H1 (cell line): ENCODE measurements around the gene TNFRSF8. TPM values are rescaled to one million over a fixed set of nuclear protein-coding genes. Genes with fewer than 3 reads are reported as not detected.

Experiments used
- CTCF ChIA-PET: fragments of 300-600 bp; sonication (Branson Sonifier 250); formaldehyde crosslinking; loops from one replicate; lab custom pipeline; 2021; ENCODE audit not compliant: partially characterized antibody; lab: Charles Lee
- POLR2A ChIA-PET: fragments of 300-600 bp; sonication (Branson Sonifier 250); formaldehyde crosslinking; loops from one replicate; lab custom pipeline; 2021; ENCODE audit warnings: inconsistent platforms; ENCODE audit not compliant: partially characterized antibody; lab: Charles Lee
- DNase-seq, 2 experiments: peaks; one replicate each; pipeline versions ENCODE4 v3.0.0 to v3.0.0-alpha.2; 2010 to 2022; ENCODE audit warnings: low spot score in 2 of 2, low read depth in 1 of 2, mixed read lengths in 1 of 2
- FAIRE-seq: peaks from 2 replicates; lab custom pipeline; 2011; peaks lifted over from hg19 to GRCh38; lab: Jason Lieb, UNC
- H2AFZ ChIP-seq: 2 replicates; pipeline ENCODE4 v1.8.1; 2012; ENCODE audit warnings: low read length, inconsistent platforms
- H2AK5ac ChIP-seq: 2 replicates; pipeline ENCODE4 v1.6.1; 2013; ENCODE audit warnings: low read depth, low read length
- H2BK120ac ChIP-seq: replicated peaks from 2 replicates; pipeline ENCODE3; 2013; ENCODE audit warnings: low read depth, low read length, inconsistent platforms
- H2BK12ac ChIP-seq: 2 replicates; pipeline ENCODE4 v1.6.1; 2013; ENCODE audit warnings: low read depth, low read length
- H2BK15ac ChIP-seq: 2 replicates; pipeline ENCODE4 v1.6.1; 2013; ENCODE audit warnings: low read length
- H2BK20ac ChIP-seq: 2 replicates; pipeline ENCODE4 v1.6.1; 2013; ENCODE audit warnings: low read length
- H2BK5ac ChIP-seq: 2 replicates; pipeline ENCODE4 v1.6.1; 2013; ENCODE audit warnings: low read depth, low read length
- H3K14ac ChIP-seq: 2 replicates; pipeline ENCODE4 v1.6.1; 2013; ENCODE audit warnings: inconsistent platforms; ENCODE audit not compliant: insufficient read length
- H3K18ac ChIP-seq: 2 replicates; pipeline ENCODE4 v1.6.1; 2013; ENCODE audit warnings: low read length; ENCODE audit errors: extremely low read depth
- H3K23ac ChIP-seq: 2 replicates; pipeline ENCODE4 v1.6.1; 2013; ENCODE audit warnings: inconsistent platforms; ENCODE audit not compliant: insufficient read length
- H3K23me2 ChIP-seq: 2 replicates; pipeline ENCODE4 v1.6.1; 2013; ENCODE audit warnings: low read depth, low read length
- H3K27ac ChIP-seq: 2 replicates; pipeline ENCODE4 v1.6.1; 2011; ENCODE audit warnings: low read depth, low read length, inconsistent platforms
- H3K27me3 ChIP-seq, 4 experiments: replicated peaks in 1 of 4; 1 replicate in 1 of 4; 2 replicates in 3 of 4; pipeline versions ENCODE4 v1.6.1 to v1.8.1; 2011 to 2013; ENCODE audit warnings: low read length in 3 of 4, mild to moderate bottlenecking in 3 of 4, inconsistent platforms in 2 of 4, mixed read lengths in 2 of 4, moderate library complexity in 1 of 4; ENCODE audit not compliant: control insufficient read depth in 3 of 4, insufficient read depth in 3 of 4; ENCODE audit errors: extremely low read depth in 1 of 4
- H3K36me3 ChIP-seq, 4 experiments: 2 replicates each; pipeline versions ENCODE4 v1.6.1 to v1.8.1; 2011 to 2013; ENCODE audit warnings: mild to moderate bottlenecking in 4 of 4, low read length in 3 of 4, moderate library complexity in 2 of 4, control low read depth in 1 of 4, inconsistent platforms in 1 of 4; ENCODE audit not compliant: insufficient read depth in 4 of 4, control insufficient read depth in 2 of 4
- H3K4ac ChIP-seq: replicated peaks from 2 replicates; pipeline ENCODE3; 2013; ENCODE audit warnings: low read length, low read depth, mixed read lengths, inconsistent platforms; ENCODE audit not compliant: insufficient read length
- H3K4me1 ChIP-seq, 4 experiments: replicated peaks in 1 of 4; 1 replicate in 1 of 4; 2 replicates in 3 of 4; pipeline versions ENCODE4 v1.6.1 to v1.8.1; 2011 to 2013; ENCODE audit warnings: low read length in 3 of 4, inconsistent platforms in 2 of 4, mixed read lengths in 1 of 4; ENCODE audit not compliant: insufficient read depth in 4 of 4, control insufficient read depth in 3 of 4
- H3K4me2 ChIP-seq, 2 experiments: 2 replicates each; pipeline versions ENCODE4 v1.6.1 to v1.8.1; 2011 to 2013; ENCODE audit warnings: low read depth in 2 of 2, low read length in 2 of 2, control low read depth in 1 of 2, inconsistent platforms in 1 of 2, mild to moderate bottlenecking in 1 of 2; ENCODE audit not compliant: insufficient read depth in 1 of 2
- H3K4me3 ChIP-seq, 4 experiments: fragments of 200-600, 300-600 bp in 1 of 4; sonication (generic), shearing (Covaris generic), sonication (Bioruptor Twin) in 1 of 4; 2 replicates each; pipeline versions ENCODE4 v1.5.1 to v1.8.1; 2011 to 2016; ENCODE audit warnings: low read length in 4 of 4, low read depth in 3 of 4, control low read depth in 2 of 4, inconsistent platforms in 2 of 4, mild to moderate bottlenecking in 2 of 4, mixed read lengths in 1 of 4, moderate library complexity in 1 of 4; ENCODE audit not compliant: insufficient read depth in 2 of 4; ENCODE audit errors: extremely low read depth in 1 of 4
- H3K56ac ChIP-seq: replicated peaks from 2 replicates; pipeline ENCODE3; 2013; ENCODE audit warnings: low read depth, mild to moderate bottlenecking, mixed read lengths, low read length, inconsistent platforms; ENCODE audit not compliant: insufficient read length
- H3K79me1 ChIP-seq: 2 replicates; pipeline ENCODE4 v1.6.1; 2013; ENCODE audit warnings: low read depth, low read length, control low read depth
- H3K79me2 ChIP-seq, 2 experiments: 2 replicates each; pipeline versions ENCODE4 v1.6.1 to v1.8.1; 2012 to 2013; ENCODE audit warnings: low read length in 2 of 2, mild to moderate bottlenecking in 2 of 2, inconsistent platforms in 1 of 2; ENCODE audit not compliant: insufficient read depth in 2 of 2, control insufficient read depth in 1 of 2
- H3K9ac ChIP-seq, 4 experiments: replicated peaks in 1 of 4; 1 replicate in 1 of 4; 2 replicates in 3 of 4; pipeline versions ENCODE4 v1.6.1 to v1.8.1; 2011 to 2013; ENCODE audit warnings: low read depth in 3 of 4, low read length in 3 of 4, control low read depth in 2 of 4, mild to moderate bottlenecking in 2 of 4, moderate library complexity in 2 of 4, inconsistent platforms in 1 of 4; ENCODE audit errors: extremely low read depth in 1 of 4
- H3K9me3 ChIP-seq, 2 experiments: 2 replicates each; pipeline versions ENCODE4 v1.6.1 to v1.8.1; 2012 to 2013; ENCODE audit warnings: mild to moderate bottlenecking in 2 of 2, moderate library complexity in 2 of 2, control low read depth in 1 of 2, inconsistent platforms in 1 of 2, low read depth in 1 of 2, low read length in 1 of 2, mixed read lengths in 1 of 2; ENCODE audit not compliant: insufficient read depth in 2 of 2
- H4K20me1 ChIP-seq, 2 experiments: replicated peaks in 1 of 2; 2 replicates each; pipeline versions ENCODE3 to v1.8.1; 2011 to 2013; ENCODE audit warnings: inconsistent platforms in 2 of 2, low read length in 2 of 2, mild to moderate bottlenecking in 1 of 2; ENCODE audit not compliant: insufficient read depth in 2 of 2, control insufficient read depth in 1 of 2
- H4K5ac ChIP-seq: 2 replicates; pipeline ENCODE4 v1.6.1; 2013; ENCODE audit warnings: low read length, low read depth, mixed read lengths, inconsistent platforms; ENCODE audit not compliant: insufficient read length
- H4K8ac ChIP-seq: 2 replicates; pipeline ENCODE4 v1.8.0; 2013; ENCODE audit warnings: mild to moderate bottlenecking, moderate library complexity, low read length, inconsistent platforms; ENCODE audit not compliant: insufficient read depth; ENCODE audit errors: extremely low read depth
- H4K91ac ChIP-seq: replicated peaks from 2 replicates; pipeline ENCODE3; 2013; ENCODE audit warnings: low read length, mixed read lengths, inconsistent platforms; ENCODE audit not compliant: insufficient read length
- KDM1A ChIP-seq: fragments of 200-600, 300-600 bp; sonication (generic); IDR thresholded peaks from 2 replicates; pipeline ENCODE4 v1.7.1; 2016; ENCODE audit warnings: mild to moderate bottlenecking, low read length, borderline replicate concordance
- KDM4A ChIP-seq: IDR thresholded peaks from one replicate; pipeline ENCODE4 v1.7.1; 2012; ENCODE audit warnings: low read depth, mild to moderate bottlenecking, moderate library complexity, low read length, inconsistent platforms; ENCODE audit not compliant: severe bottlenecking
- SIN3A ChIP-seq, 2 experiments: IDR thresholded peaks in 1 of 2; conservative IDR thresholded peaks in 1 of 2; 2 replicates each; pipeline ENCODE4 v1.6.1; 2011 to 2012; ENCODE audit warnings: low read length in 2 of 2, improper control_type of control experiment in 1 of 2, low read depth in 1 of 2, mild to moderate bottlenecking in 1 of 2
- WGBS, 2 experiments: shearing (Covaris generic) in 1 of 2; methylation state at CpG; one replicate each; pipeline versions ENCODE4 v1.1.6 to v1.1.7; 2013 to 2015; ENCODE audit warnings: low lambda C conversion rate in 2 of 2, mixed read lengths in 2 of 2, inconsistent platforms in 1 of 2, low coverage in 1 of 2, missing lambda C conversion rate in 1 of 2; ENCODE audit not compliant: insufficient replicate concordance in 2 of 2, insufficient coverage in 1 of 2, insufficient read length in 1 of 2; ENCODE audit errors: extremely low coverage in 1 of 2, missing lambda C conversion rate in 1 of 2; 5-methylcytosine and 5-hydroxymethylcytosine counted together
- polyA plus RNA-seq, 7 experiments: library from polyadenylated mRNA; depleted of rRNA in 3 of 7; stranded (reverse) in 5 of 7; unstranded in 2 of 7; fragments of >200 nt in 5 of 7; fragments of 200-250 nt in 2 of 7; gene quantifications; 1 replicate in 5 of 7; 2 replicates in 1 of 7; 4 replicates in 1 of 7; pipeline versions ENCODE4 v1.2.1 to v1.2.3, GENCODE V29; 2011 to 2013; ENCODE audit warnings: missing spikeins in 2 of 7, mixed read lengths in 2 of 7
- total RNA-seq: library from RNA; stranded (reverse); fragmentation: NEBNext Ultra II Directional; extraction: Animal tissue kit (Norgen Biotek cat#: 25700); gene quantifications from 2 replicates; pipeline ENCODE4 v1.2.1, GENCODE V29; 2021
- TF ChIP-seq, protein P1 (sequence below): IDR thresholded peaks from 2 replicates; pipeline ENCODE4 v1.6.1; 2011; ENCODE audit warnings: low read depth, mild to moderate bottlenecking, low read length; ENCODE audit not compliant: insufficient read depth
- TF ChIP-seq, protein P2 (sequence below), 3 experiments: IDR thresholded peaks; 1 replicate in 2 of 3; 2 replicates in 1 of 3; pipeline versions ENCODE4 v1.5.1 to v1.6.1; 2011; ENCODE audit warnings: low read length in 3 of 3, mild to moderate bottlenecking in 3 of 3, inconsistent platforms in 2 of 3, low read depth in 1 of 3, moderate library complexity in 1 of 3; ENCODE audit not compliant: insufficient read depth in 1 of 3; ENCODE audit errors: control extremely low read depth in 1 of 3

Gene TNFRSF8
- total and polyA plus RNA-seq, 2 of the 8 experiments (the other 6 are each of a cell fraction or from before 2014, with no cell fraction given), result 23.2 to 32.7 TPM

- Histone ChIP-seq H3K27ac (peak overlapping the region; percentile 77; the same call in 1 of the 2 replicates), H3K4me1 (peaks cover 0 to 7% (median 0%) of the 10 kb centered on the region in 4 experiments; a peak in 4 of 7 replicates), H3K27me3 (no peaks in the 10 kb centered on the region), H2AFZ (0 out of 2 replicates have a peak overlapping the region, but pooled peaks have one; percentile 15), H2BK20ac (no peak overlapping the region), H3K23me2 (peaks cover 5% of the 10 kb centered on the region), H3K4me3 (peak overlapping the region; percentile 72 to 94 (median 77)), H3K79me2 (peaks cover 0 to 24% of the 10 kb centered on the region in 2 experiments), H4K8ac (peak overlapping the region; percentile 81; the same call in 1 of the 2 replicates), H4K5ac (peak overlapping the region; percentile 84), H3K14ac (no peak overlapping the region), H3K23ac (no peak overlapping the region), H3K79me1 (peaks cover 8% of the 10 kb centered on the region), H3K4me2 (peak overlapping the region; percentile 72 to 76), H4K91ac (peak overlapping the region; percentile 65), H2BK120ac (peak overlapping the region; percentile 57), H2BK12ac (no peak overlapping the region), H3K56ac (peak overlapping the region; percentile 93), H3K4ac (peak overlapping the region; percentile 91), H2BK5ac (peak overlapping the region; percentile 60; the same call in 1 of the 2 replicates), H3K9me3 (no peaks in the 10 kb centered on the region), H2AK5ac (0 out of 2 replicates have a peak overlapping the region, but pooled peaks have one; percentile 39), H3K18ac (peak overlapping the region; percentile 60; the same call in 1 of the 2 replicates), H2BK15ac (no peak overlapping the region), H3K36me3 (peaks cover 5 to 32% (median 21%) of the 10 kb centered on the region in 4 experiments), H3K9ac (peak overlapping the region; percentile 56 to 67 (median 66); a peak in 6 of 7 replicates), H4K20me1 (peaks cover 4% of the 10 kb centered on the region in 2 experiments)
- no peak for FAIRE-seq
- ChIA-PET POLR2A (interaction anchor here (0.8 to 9.5 kb wide), 14 partner anchors 10 to 172 kb away, joined by 3 to 66 read pairs (median 6); partner anchors contain the start of gene MFN2), CTCF (interaction anchor here (0.6 to 3.2 kb wide), 7 partner anchors 9 to 256 kb away, joined by 3 to 16 read pairs (median 4); no protein-coding TSS in a partner anchor)
- no peak for DNase-seq
- WGBS, 2 experiments, result 20% methylated on average over 10 of the region's 12 CpGs; no CpG with 5 or more reads in 1 of the 2 experiments
- TF ChIP-seq KDM4A (peak; percentile 23), SIN3A (conservative IDR thresholded peaks at IDR 0.05 in 1 of 2, IDR thresholded peaks at IDR 0.05 in 1 of 2; ENCODE audit: low read depth in 1 of 2, low read length in 2 of 2) (no peak), KDM1A (peak; percentile 89; the same call in 1 of the 2 replicates)
- TF ChIP-seq, protein P1, sequence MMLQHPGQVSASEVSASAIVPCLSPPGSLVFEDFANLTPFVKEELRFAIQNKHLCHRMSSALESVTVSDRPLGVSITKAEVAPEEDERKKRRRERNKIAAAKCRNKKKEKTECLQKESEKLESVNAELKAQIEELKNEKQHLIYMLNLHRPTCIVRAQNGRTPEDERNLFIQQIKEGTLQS, result no peak
- TF ChIP-seq, protein P2, sequence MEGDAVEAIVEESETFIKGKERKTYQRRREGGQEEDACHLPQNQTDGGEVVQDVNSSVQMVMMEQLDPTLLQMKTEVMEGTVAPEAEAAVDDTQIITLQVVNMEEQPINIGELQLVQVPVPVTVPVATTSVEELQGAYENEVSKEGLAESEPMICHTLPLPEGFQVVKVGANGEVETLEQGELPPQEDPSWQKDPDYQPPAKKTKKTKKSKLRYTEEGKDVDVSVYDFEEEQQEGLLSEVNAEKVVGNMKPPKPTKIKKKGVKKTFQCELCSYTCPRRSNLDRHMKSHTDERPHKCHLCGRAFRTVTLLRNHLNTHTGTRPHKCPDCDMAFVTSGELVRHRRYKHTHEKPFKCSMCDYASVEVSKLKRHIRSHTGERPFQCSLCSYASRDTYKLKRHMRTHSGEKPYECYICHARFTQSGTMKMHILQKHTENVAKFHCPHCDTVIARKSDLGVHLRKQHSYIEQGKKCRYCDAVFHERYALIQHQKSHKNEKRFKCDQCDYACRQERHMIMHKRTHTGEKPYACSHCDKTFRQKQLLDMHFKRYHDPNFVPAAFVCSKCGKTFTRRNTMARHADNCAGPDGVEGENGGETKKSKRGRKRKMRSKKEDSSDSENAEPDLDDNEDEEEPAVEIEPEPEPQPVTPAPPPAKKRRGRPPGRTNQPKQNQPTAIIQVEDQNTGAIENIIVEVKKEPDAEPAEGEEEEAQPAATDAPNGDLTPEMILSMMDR (IDR thresholded peaks at IDR 0.05; ENCODE audit: control extremely low read depth in 1 of 3, insufficient read depth in 1 of 3, low read depth in 1 of 3, low read length in 3 of 3), result no peak
These were observed 43.1 kb upstream of the TNFRSF8 start for GRCh38 chr1:12019858-12020509.
